CD4-positive, alpha-beta T cell treated with Interferon alpha-2 for 1 hour (primary cell): Measurements from ENCODE around the gene RNF149.
"Not testable (repeated sequence)": the region's sequence is repeated elsewhere in the genome, so short reads cannot be mapped to it uniquely, and the experiment has no call there.

Experiments used
- DNase-seq, 2 donors: peaks; one replicate each; pipeline ENCODE4 v3.0.0-alpha.2; 2020 to 2022

The RNF149 gene

GRCh38 chr2:101331202-101331601 is 22.7 kb upstream of the RNF149 start:
- no peak for DNase-seq

DNA sequence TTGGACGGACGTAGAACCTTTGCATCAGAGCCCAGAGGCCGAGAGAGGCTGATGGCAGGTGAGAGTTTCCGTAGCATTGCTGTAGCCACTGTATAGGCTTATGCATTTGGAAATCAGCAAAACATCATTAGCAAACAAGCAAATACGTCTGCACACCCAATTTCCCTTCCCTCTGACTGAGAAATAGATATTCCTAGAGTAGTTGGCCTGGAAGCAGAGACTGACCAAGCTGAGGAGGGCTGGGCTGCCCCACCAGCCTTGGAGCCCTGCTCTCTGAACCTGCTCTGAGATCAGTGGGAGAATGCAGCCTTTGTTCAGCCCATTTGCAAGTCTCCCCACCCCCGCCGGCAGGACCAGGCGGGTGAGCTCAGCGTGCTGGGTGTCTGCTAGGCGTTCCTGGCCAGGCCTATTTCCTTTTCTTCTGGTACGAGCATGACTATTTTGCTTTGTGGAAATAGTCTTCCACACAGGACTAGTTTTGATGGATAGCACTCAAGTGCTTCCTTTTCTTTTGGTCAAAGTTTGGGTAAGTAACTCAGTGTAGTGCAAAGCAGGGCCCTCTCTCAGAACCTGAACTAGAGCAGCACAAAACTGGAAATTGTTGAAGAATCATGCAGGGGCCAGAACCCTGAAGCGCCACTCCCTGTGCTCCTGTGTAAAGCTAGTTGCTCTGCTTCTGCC is 21.9 kb upstream of the RNF149 start:
- DNase-seq, result peak in 1 of 2 donors; percentile 29

- DNase-seq, result peak in 1 of 2 donors; percentile 37
These were observed 20.5 kb upstream of the RNF149 start for GRCh38 chr2:101329026-101329425.

DNA sequence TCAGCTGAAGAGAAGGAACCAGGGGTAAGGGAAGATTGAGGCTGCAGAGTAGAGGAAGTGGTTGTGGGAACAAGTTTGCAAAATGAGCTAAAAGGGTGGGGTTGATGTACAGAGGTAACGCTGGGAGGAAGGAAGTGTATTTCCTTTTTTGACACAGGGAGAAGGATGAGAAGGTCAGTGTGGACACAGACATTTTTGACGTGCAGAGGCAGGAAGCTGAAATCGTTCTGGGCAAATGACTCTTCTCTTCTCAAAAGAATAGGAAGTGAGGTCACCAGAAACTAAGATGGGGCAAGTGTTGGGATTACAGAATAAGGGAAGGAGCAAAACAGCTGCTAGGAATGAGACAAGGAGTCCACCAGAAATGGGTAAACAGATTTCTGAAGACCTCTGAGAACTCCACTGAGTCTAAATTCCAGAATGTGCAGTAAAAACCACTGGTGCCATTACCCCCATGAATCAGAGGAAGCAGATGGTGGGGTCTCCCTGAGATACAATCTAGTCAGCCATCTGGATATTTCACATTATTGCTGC is 20.0 kb upstream of the RNF149 start:
- peak; percentile 66 to 77 for DNase-seq

DNA sequence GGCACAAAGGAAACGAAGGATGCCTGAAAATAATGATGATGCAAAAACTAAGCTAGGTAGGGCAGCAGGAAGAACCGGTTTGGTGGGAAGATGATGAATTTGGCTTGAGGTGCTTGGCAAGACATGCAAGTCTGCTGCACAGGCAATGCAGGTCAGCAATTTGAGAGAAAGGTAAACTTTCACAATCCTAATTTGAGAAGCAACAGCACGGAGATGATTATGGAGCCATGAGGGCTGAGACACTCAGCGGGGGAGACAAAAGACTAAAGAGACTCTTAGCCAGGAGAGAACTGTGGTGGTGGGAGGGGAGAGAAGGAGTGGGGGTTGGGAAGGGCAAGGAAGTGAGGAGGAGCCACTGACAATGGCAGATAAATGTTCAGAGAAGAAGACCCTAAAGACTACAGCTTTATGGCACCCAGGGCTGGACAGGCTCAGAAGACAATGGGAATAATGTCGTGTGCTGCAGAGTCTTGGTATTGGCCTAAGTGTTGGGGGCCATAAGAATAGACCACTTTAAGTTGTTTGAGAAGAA is 19.4 kb upstream of the RNF149 start:
- DNase-seq, result no peak

- no peak for DNase-seq
These were observed 16.9 kb upstream of the RNF149 start for GRCh38 chr2:101325425-101325824.

DNA sequence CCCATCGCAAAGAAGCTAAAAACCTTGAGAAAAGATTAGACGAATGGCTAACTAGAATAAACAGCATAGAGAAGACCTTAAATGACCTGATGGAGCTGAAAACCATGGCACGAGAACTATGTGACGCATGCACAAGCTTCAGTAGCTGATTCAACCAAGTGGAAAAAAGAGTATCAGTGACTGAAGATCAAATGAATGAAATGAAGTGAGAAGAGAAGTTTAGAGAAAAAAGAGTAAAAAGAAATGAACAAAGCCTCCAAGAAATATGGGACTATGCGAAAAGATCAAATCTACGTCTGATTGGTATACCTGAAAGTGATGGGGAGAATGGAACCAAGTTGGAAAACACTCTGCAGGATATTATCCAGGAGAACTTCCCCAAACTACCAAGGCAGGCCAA is 8.1 kb upstream of the RNF149 start:
- not testable (repeated sequence) for DNase-seq

DNA sequence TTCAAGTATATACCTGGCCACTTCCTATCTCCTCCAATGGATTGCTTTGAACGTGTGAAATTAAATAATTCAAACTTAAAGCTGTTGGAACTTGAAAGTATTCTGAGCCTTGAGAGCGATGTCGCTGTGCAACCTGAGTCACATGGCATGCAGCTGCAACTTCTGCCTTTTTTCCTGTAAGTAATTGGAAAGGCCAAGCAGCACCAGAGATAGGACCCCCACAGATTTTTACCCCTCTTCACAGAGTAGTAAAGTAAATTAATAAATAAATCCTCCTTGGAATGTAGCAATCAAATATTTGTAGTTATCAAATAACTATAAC is 3.2 kb upstream of the RNF149 start:
- no peak for DNase-seq

DNA sequence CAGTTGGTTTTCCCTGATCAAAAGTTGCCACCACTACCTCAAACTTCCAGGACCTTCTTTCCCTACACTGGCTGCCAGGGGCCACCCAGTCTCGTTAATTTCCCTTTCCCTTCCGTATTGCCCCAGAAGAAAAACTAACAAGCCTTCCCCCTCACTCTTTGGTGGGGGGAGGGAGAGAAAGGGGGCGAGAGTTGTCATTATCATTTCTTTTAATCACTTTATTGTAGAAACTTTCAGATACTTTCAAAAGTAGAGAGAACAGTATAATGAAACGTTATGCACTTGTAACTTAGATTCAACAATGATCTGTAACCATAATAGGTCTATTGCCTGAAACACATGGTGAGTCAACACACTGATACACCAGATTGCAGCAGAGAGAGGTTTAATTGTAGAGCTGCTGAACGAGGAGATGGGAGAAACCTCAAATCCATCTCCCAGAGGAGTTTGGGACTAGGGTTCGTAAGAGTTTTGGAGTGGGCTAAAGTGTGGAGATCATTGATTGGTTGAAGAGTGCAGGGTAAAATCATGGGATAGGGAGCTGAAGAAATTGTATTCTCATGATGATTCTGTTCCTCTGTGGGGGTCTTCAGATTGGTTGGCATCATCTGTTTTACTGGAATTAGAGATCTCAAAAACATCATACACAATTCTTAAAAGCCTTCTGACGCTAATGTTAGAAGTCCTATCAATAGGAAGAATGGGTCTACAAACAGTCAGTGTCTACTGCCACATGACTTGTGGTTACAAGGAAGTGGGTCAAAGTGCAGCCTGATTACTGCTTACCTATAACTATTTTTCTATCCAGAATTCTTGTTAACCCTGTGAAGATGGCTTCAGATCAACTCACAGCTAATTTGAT is 2.6 kb upstream of the RNF149 start:
- peak; percentile 35 to 68 for DNase-seq

GRCh38 chr2:101310090-101310833 is 1.8 kb upstream of the RNF149 start:
- DNase-seq, result no peak

DNA sequence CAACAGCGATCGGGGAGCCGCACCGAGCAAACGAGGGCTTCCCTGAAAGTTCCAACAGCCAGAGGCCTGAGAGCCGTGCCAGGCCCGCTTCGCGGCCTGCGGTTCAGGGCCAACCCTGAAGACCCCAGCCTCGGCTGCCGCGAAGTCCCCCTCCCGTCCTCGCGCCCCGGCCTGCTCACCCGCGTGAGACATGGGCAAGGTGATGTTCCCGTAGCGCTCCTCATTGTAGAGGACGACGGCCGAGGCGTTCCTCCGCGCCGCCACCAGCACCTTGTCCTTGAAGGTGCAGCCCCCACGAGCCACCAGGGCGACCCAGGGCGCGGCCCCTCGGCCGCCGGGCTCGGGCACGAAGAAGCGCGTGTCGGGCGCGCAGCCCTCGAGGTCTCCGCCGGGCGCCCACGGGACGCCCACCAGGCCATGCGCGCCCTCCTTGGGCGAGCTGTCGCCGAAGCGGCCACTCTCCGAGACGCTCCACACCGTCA is 510 bp downstream of the RNF149 start:
- peak; percentile 18 to 38 for DNase-seq

GRCh38 chr2:101307503-101307902 is 998 bp downstream of the RNF149 start:
- DNase-seq, result no peak

GRCh38 chr2:101306410-101306809 is 2.1 kb downstream of the RNF149 start:
- peak in 1 of 2 donors; percentile 36 for DNase-seq

- DNase-seq, result no peak
These were observed 2.9 kb downstream of the RNF149 start for GRCh38 chr2:101305492-101306078.

DNA sequence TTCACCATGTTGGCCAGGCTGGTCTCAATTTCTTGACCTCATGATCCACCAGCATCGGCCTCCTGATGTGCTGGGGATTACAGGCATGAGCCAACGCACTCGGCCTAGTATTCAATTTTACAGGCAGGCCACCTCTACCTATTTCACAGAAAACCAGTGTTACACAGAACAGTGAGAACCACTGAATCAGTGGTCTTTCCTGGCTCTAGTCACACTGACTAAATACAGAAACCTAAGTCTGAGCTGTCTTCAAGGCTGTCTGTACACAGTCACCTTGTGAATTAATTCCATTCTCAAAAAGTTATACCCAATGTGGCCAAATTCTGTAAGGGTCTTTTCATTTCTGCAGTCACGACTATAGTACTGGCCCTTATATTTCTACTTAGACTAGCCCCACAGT is 3.5 kb downstream of the RNF149 start:
- DNase-seq, result peak in 1 of 2 donors; percentile 34

DNA sequence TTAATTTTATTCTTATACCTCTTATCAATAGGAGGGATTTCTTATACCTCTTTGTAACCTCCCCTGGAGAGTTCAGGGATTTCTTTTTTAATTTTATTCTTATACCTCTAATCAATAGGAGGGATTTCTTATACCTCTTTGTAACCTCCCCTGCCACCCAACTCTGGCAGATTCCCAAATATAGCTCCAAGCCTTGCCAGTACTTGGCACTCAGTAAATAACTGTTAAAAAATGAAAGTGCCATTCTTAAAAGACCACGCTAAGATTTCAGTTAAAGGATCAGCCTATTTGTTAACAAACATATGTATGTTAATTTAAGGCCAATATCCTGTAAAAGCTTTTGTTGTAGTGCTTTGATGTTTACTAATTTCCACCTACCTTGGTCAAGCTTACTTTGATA is 4.8 kb downstream of the RNF149 start:
- no peak for DNase-seq

DNA sequence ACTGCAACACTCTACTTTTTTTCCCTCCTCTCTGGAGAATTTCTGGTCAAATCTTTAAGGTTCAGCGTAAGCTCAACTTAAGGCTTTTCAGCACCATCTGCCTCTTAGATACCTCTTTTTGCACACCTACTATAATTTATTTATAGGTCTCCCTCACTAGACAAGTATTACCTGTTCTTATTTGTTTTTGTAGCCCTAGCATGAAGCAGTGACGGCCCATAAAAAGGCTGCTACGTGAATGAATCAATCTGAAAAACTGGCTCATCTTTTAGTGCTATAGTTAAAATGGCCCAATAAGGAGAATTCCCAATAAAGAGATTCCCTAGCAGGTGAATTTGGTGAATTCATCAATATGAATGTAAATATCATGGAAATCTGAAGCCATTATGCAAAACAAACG is 6.5 kb downstream of the RNF149 start:
- no peak for DNase-seq

- no peak for DNase-seq
These were observed 7.7 kb downstream of the RNF149 start for GRCh38 chr2:101300836-101301235.

DNA sequence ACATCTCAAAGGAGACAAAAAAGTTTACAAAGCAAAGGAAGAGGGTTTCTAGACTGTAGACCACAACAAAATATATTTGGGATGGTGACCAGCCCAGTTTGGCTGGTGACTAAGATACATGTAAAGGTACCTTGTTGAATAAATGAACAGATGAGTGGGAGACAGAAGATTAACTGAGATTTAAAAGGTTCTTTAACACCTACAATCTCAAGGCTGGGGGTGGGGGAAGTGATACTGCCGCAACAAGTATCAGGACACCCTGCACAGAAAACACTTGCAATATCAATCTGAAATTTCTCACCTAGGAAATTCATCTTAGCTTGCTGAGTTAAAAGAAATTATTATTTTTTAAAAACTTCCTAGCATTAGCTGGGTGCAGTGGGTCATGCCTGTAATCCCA is 8.3 kb downstream of the RNF149 start:
- DNase-seq, result no peak

DNA sequence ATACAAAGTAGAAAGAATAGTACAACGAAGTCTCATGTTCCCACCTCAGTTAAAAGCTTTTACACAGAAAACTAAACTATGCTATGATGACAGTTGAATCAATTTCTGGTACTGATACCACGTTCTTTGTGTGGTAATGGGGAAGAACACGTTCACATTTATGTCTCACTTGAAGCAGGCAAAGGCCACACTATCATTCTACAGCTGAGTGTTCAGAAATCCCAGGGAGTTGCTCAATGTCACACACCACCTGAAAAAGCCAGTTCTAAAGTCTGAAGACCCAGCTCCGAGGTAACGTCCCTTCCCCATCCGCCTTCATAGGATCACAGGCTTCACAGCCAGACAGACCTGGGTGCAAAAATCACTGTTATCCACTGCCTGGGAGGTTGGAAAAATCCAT is 8.9 kb downstream of the RNF149 start:
- DNase-seq, result no peak

GRCh38 chr2:101297383-101297782 is 11.1 kb downstream of the RNF149 start:
- DNase-seq, result no peak

DNA sequence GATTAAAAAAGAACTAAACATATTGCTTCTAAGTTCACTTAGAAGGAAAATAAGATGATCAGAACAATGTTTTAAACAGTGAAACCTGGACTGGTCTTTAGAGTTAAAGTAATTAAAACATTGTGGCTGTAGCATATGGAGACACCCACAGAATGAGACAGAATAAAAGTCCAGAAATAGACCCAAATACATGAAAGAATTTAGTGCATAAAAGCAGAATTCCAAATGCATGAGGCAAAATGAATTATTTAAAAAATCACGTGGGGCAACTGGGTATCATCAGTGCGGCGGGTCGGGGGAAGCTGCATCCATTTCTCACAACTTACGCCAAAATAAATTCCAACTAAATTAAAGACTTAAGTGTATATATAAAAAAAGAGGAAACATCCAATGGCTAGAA is 12.1 kb downstream of the RNF149 start:
- DNase-seq, result no peak

- DNase-seq, result no peak
These were observed 12.6 kb downstream of the RNF149 start for GRCh38 chr2:101295895-101296294.
